HCT116 (cell line): Measurements from ENCODE around the gene PPM1E. TPM values are rescaled to one million over a fixed set of nuclear protein-coding genes. Genes with fewer than 3 reads are reported as not detected.

ENCODE experiments used
- ATAC-seq: fragments of 200-7000 bp; cut with Tn5 transposase; 2 replicates; pipeline ENCODE4 v1.9.1; 2020; ENCODE audit warnings: mild to moderate bottlenecking, moderate library complexity
- BruUV-seq: library from RNA; stranded (reverse); fragments of 400-500 nt; replicated peaks from 2 replicates; lab custom pipeline; 2021; lab: Mats Ljungman, UMichigan
- CTCF ChIA-PET: fragments of 300-600 bp; sonication (Branson Sonifier 250); formaldehyde crosslinking; loops from one replicate; lab custom pipeline; 2021; ENCODE audit warnings: antibody characterized with exemption; lab: Charles Lee
- POLR2A ChIA-PET: fragments of 300-600, 350-600 bp; sonication (Branson Sonifier 250); formaldehyde crosslinking; loops from one replicate; lab custom pipeline; 2021; ENCODE audit warnings: antibody characterized with exemption; lab: Charles Lee
- RAD21 ChIA-PET, 2 experiments: fragments of 300-600 bp; sonication (Branson Sonifier 250); formaldehyde crosslinking; loops; one replicate each; lab custom pipeline; 2023; ENCODE audit warnings: low total read pairs in 2 of 2; ENCODE audit not compliant: uncharacterized antibody in 2 of 2, unreplicated experiment in 2 of 2, low non-redundant PET in 1 of 2; lab: Charles Lee
- DNase-seq: peaks from one replicate; pipeline ENCODE4 v3.0.0-alpha.2; 2010; ENCODE audit warnings: low read depth, low spot score
- H2AFZ ChIP-seq: fragments of 200-600 bp; shearing (Covaris generic), sonication (generic); 2 replicates; pipeline ENCODE4 v1.6.1; 2017; ENCODE audit warnings: low read depth, mixed run types, mixed read lengths, antibody characterized with exemption, low read length; ENCODE audit not compliant: poor library complexity, severe bottlenecking
- H3K27ac ChIP-seq: 2 replicates; pipeline ENCODE4 v1.5.1; 2012; ENCODE audit warnings: low read depth, low read length
- H3K27me3 ChIP-seq: fragments of 200-600 bp; sonication (generic); 2 replicates; pipeline ENCODE4 v1.6.1; 2016; ENCODE audit warnings: mixed run types, low read length, mixed read lengths; ENCODE audit not compliant: insufficient read depth
- H3K36me3 ChIP-seq, 2 experiments: fragments of 200-500 bp in 1 of 2; fragments of 200-600 bp in 1 of 2; sonication (Bioruptor generic) in 1 of 2; sonication (generic) in 1 of 2; 2 replicates each; pipeline versions ENCODE4 v1.5.1 to v1.6.1; 2014 to 2016; ENCODE audit warnings: low read length in 2 of 2, inconsistent platforms in 1 of 2, mixed read lengths in 1 of 2, mixed run types in 1 of 2; ENCODE audit not compliant: insufficient read depth in 2 of 2, control insufficient read depth in 1 of 2
- H3K4me1 ChIP-seq, 2 experiments: fragments of 200-600 bp in 1 of 2; sonication (generic) in 1 of 2; 2 replicates each; pipeline versions ENCODE4 v1.5.1 to v1.6.1; 2012 to 2017; ENCODE audit warnings: low read length in 2 of 2, inconsistent platforms in 1 of 2, mild to moderate bottlenecking in 1 of 2, mixed read lengths in 1 of 2, mixed run types in 1 of 2, moderate library complexity in 1 of 2; ENCODE audit not compliant: insufficient read depth in 2 of 2, control insufficient read depth in 1 of 2
- H3K4me2 ChIP-seq: fragments of 200-600 bp; sonication (generic); 2 replicates; pipeline ENCODE4 v1.6.1; 2017; ENCODE audit warnings: mixed run types, low read length, mixed read lengths
- H3K4me3 ChIP-seq, 2 experiments: fragments of 200-600 bp in 1 of 2; sonication (generic) in 1 of 2; replicated peaks in 1 of 2; 2 replicates each; pipeline ENCODE4 v1.5.1; 2011 to 2016; ENCODE audit warnings: low read length in 2 of 2, control low read depth in 1 of 2, low read depth in 1 of 2, mild to moderate bottlenecking in 1 of 2, mixed read lengths in 1 of 2, mixed run types in 1 of 2
- H3K79me2 ChIP-seq: fragments of 200-600 bp; sonication (generic); 2 replicates; pipeline ENCODE4 v1.6.1; 2017; ENCODE audit warnings: mild to moderate bottlenecking, mixed run types, low read length, moderate library complexity, mixed read lengths; ENCODE audit not compliant: insufficient read depth
- H3K9ac ChIP-seq: fragments of 200-600 bp; sonication (generic); 2 replicates; pipeline ENCODE4 v1.6.1; 2016; ENCODE audit warnings: low read length, mixed read lengths
- H3K9me2 ChIP-seq: fragments of 200-600 bp; sonication (generic), shearing (Covaris generic); 2 replicates; pipeline ENCODE4 v1.6.1; 2017; ENCODE audit warnings: mixed run types, mild to moderate bottlenecking, moderate library complexity; ENCODE audit not compliant: insufficient read depth
- H3K9me3 ChIP-seq, 2 experiments: fragments of 200-500 bp in 1 of 2; fragments of 200-600 bp in 1 of 2; sonication (Bioruptor generic) in 1 of 2; sonication (generic) in 1 of 2; 2 replicates each; pipeline ENCODE4 v1.6.1; 2014 to 2017; ENCODE audit warnings: low read length in 2 of 2, mixed read lengths in 2 of 2, inconsistent platforms in 1 of 2, low read depth in 1 of 2, mild to moderate bottlenecking in 1 of 2, mixed run types in 1 of 2, moderate library complexity in 1 of 2; ENCODE audit not compliant: control insufficient read depth in 1 of 2, insufficient read depth in 1 of 2
- H4K20me1 ChIP-seq: fragments of 200-600 bp; sonication (generic), shearing (Covaris generic); 2 replicates; pipeline ENCODE4 v1.6.1; 2017; ENCODE audit warnings: mixed run types, mild to moderate bottlenecking, moderate library complexity; ENCODE audit not compliant: insufficient read depth
- ATF3 ChIP-seq: IDR thresholded peaks from 2 replicates; pipeline ENCODE4 v1.6.1; 2012
- EGR1 ChIP-seq: IDR thresholded peaks from 2 replicates; pipeline ENCODE4 v1.6.1; 2012; ENCODE audit warnings: low read depth
- EZH2phosphoT487 ChIP-seq: fragments of 200-600 bp; IDR thresholded peaks from 2 replicates; pipeline ENCODE4 v1.6.1; 2018; ENCODE audit warnings: antibody characterized with exemption, borderline replicate concordance
- FOSL1 ChIP-seq: IDR thresholded peaks from 2 replicates; pipeline ENCODE4 v1.6.1; 2012; ENCODE audit warnings: low read depth
- MAX ChIP-seq: IDR thresholded peaks from 2 replicates; pipeline ENCODE4 v1.6.1; 2012
- SP1 ChIP-seq: IDR thresholded peaks from 2 replicates; pipeline ENCODE4 v1.6.1; 2012; ENCODE audit warnings: low read depth
- YY1 ChIP-seq: IDR thresholded peaks from 2 replicates; pipeline ENCODE4 v1.6.1; 2011; ENCODE audit warnings: low read length, low read depth, moderate library complexity, mild to moderate bottlenecking; ENCODE audit not compliant: insufficient replicate concordance; ENCODE audit errors: extremely low read depth
- intact Hi-C: fragments of 100-400 bp; cut with micrococcal nuclease; formaldehyde crosslinking; loops from 2 replicates; pipeline ENCODE4 v1.10.0; 2022
- total RNA-seq: library from RNA; stranded (reverse); gene quantifications from one replicate; pipeline ENCODE4 v1.2.1, GENCODE V29; 2021; ENCODE audit not compliant: unreplicated experiment
- TF ChIP-seq, protein P1 (sequence below): IDR thresholded peaks from 2 replicates; pipeline ENCODE4 v1.6.1; 2012; ENCODE audit warnings: low read depth

Gene PPM1E
- total RNA-seq, 1 experiment from 2014 or later: 0.02 TPM

DNA sequence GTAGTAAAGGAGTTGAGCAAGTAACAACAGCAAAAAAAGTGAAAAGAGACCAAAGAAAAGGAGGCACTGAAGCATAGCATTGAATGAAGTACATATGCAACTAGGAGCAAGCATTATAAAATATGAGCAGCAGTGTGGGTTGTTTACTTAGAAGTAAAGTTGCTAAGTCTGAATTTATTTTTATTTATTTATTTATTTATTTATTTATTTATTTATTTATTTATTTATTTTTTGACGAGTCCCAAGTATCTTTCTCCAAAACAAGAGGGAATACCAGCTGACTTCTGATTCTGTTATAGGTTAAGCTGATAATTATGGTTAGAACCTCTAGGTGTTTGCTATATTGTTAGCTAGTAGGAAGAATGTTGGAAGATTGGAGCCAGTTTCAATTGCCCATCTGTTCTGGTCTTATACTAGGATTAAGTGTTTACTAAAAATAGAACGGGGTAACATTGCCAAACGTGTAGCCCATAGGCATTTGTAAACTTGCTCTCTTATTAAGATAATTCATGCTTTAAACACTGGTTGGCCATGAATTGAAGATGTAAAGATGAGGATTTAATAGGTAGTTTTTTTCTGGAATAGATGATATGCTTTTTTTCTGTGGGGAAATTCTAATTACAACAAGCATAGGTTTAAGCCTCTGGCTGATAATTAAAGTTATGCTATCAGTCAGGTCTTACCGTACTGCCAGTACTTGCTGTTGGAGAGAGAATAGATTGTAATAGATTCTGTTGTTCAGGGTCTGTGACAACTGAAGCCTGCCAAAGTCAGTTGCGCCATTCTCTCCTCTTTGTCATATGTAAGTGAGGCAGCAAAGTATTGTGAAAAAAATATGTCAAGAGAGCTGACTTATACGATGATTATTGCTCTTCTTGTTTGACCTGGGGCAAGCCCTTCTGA, 66.7 kb downstream of the PPM1E start:
- no peaks in the 10 kb centered on the region for H3K27me3 ChIP-seq
- no TSS peak for BruUV-seq
- no peak overlapping the region for H3K4me2 ChIP-seq
- H3K4me3 ChIP-seq: no peak overlapping the region
- DNase-seq: no peak
- no peaks in the 10 kb centered on the region for H3K9me3 ChIP-seq
- no peaks in the 10 kb centered on the region for H3K79me2 ChIP-seq
- CTCF ChIA-PET: no interaction called here
- TF ChIP-seq, protein P1, sequence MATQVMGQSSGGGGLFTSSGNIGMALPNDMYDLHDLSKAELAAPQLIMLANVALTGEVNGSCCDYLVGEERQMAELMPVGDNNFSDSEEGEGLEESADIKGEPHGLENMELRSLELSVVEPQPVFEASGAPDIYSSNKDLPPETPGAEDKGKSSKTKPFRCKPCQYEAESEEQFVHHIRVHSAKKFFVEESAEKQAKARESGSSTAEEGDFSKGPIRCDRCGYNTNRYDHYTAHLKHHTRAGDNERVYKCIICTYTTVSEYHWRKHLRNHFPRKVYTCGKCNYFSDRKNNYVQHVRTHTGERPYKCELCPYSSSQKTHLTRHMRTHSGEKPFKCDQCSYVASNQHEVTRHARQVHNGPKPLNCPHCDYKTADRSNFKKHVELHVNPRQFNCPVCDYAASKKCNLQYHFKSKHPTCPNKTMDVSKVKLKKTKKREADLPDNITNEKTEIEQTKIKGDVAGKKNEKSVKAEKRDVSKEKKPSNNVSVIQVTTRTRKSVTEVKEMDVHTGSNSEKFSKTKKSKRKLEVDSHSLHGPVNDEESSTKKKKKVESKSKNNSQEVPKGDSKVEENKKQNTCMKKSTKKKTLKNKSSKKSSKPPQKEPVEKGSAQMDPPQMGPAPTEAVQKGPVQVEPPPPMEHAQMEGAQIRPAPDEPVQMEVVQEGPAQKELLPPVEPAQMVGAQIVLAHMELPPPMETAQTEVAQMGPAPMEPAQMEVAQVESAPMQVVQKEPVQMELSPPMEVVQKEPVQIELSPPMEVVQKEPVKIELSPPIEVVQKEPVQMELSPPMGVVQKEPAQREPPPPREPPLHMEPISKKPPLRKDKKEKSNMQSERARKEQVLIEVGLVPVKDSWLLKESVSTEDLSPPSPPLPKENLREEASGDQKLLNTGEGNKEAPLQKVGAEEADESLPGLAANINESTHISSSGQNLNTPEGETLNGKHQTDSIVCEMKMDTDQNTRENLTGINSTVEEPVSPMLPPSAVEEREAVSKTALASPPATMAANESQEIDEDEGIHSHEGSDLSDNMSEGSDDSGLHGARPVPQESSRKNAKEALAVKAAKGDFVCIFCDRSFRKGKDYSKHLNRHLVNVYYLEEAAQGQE: no peak
- TF ChIP-seq ATF3: no peak
- TF ChIP-seq SP1: no peak
- TF ChIP-seq YY1: no peak
- TF ChIP-seq EZH2phosphoT487: no peak
- no peak for TF ChIP-seq EGR1
- no peak for TF ChIP-seq FOSL1
- TF ChIP-seq MAX: no peak
- TF ChIP-seq, all 23 proteins: peak for 0
- H4K20me1 ChIP-seq: no peaks in the 10 kb centered on the region
- no peak for ATAC-seq
- H3K27ac ChIP-seq: no peak overlapping the region
- H3K4me1 ChIP-seq: no peaks in the 10 kb centered on the region
- RAD21 ChIA-PET: no interaction called here
- H3K36me3 ChIP-seq: no peaks in the 10 kb centered on the region
- H3K9me2 ChIP-seq: no peaks in the 10 kb centered on the region
- H2AFZ ChIP-seq: no peak overlapping the region
- POLR2A ChIA-PET: interaction anchor here (0.8 kb wide), 1 partner anchor 13 kb away, joined by 3 read pairs; no protein-coding TSS in a partner anchor
- intact Hi-C loops: no loop called here
- no peak overlapping the region for H3K9ac ChIP-seq
